GM12865 (cell line): ENCODE data around the gene RAB31.

Source experiments
- DNase-seq: peaks from one replicate; pipeline ENCODE4 v3.0.0; 2010; ENCODE audit warnings: low read depth
- H3K4me3 ChIP-seq: 2 replicates; pipeline ENCODE4 v1.5.1; 2011; ENCODE audit warnings: mild to moderate bottlenecking, low read depth, low read length, control low read depth
- CTCF ChIP-seq: IDR thresholded peaks from 2 replicates; pipeline ENCODE4 v1.5.1; 2011; ENCODE audit warnings: low read length, control low read depth, low read depth, inconsistent platforms; ENCODE audit not compliant: insufficient read depth; ENCODE audit errors: missing control alignments

RAB31 gene

GRCh38 chr18:9772847-9773677, 65.0 kb downstream of the RAB31 start:
- H3K4me3 ChIP-seq = no peak overlapping the region
- DNase-seq = no peak
- TF ChIP-seq CTCF = no peak

GRCh38 chr18:9774150-9774549, 66.0 kb downstream of the RAB31 start:
- no peak overlapping the region for H3K4me3 ChIP-seq
- DNase-seq = no peak
- TF ChIP-seq CTCF = no peak

DNA sequence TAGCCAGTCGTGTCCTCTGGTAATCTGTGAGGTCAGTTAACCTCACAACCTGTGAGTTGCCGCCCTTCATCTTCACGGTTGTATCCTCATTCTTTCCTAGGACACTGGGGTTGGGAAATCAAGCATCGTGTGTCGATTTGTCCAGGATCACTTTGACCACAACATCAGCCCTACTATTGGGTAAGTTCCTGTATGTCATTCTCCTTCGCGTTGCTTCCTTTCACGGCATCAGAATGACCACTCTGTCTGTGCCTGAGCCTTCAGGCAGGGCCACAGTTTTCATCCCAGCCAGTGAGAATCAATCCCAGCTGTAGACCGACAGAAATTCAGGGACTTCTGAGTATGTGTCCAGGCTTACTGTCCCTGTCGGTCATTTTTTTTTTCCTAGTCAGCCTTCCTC, 67.1 kb downstream of the RAB31 start:
- DNase-seq = no peak
- no peak for TF ChIP-seq CTCF
- no peak overlapping the region for H3K4me3 ChIP-seq

GRCh38 chr18:9779630-9780029, 71.5 kb downstream of the RAB31 start:
- H3K4me3 ChIP-seq = no peak overlapping the region
- no peak for DNase-seq
- no peak for TF ChIP-seq CTCF

DNA sequence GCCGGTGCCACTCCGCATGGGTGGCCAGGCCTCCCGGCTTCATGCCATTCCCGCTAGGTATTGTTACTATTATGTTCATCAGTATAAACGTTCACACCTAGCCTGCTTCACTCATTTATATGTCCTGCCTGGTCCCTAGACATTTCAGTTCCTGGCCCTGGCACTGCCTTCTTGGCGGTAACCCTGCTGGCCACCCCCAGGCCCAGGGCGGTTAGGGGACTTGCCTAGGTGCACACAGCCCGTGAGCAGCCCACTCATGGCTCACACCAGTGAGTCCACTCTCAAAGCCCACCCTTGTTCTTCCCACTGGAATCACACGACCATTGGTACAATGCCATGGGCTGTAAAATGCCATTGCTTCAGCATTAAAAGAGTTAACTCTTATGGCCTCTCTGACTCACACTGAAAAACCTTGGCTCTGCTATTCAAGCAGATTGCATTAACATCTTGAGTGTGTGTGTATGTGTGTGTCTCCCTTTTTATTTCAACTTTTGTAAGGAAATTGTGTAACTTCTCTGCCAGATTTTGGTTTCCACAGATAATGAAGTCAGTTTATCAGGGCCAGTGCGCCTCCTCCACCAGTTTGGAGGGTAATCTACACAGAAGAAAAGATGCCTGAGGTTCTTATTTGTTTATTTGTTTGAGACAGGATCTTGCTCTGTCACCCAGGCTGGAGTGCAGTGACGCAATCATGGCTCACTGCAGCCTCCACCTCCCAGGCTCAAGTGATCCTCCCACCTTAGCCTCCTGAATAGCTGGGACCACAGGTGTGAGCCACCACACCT, 74.2 kb downstream of the RAB31 start:
- H3K4me3 ChIP-seq = no peak overlapping the region
- DNase-seq = no peak
- TF ChIP-seq CTCF = no peak

DNA sequence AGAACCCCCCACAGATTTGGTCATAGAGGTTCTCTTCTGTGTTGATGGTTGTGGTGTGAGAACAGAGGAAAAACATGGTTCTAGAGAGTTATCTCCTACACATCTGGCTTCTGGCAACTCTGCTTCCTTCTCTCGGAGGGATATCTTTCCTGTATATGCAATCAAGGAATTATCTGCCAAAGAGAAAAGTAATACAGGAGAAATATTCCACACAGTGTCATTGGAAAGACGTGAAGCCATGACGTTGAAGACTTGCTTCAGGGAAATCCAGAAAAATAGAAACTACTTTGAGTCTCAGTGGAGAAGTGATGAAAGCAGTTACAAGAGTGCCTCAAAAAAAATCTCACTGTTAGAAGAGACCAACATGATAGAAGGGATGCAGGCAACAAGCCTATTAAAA, 78.5 kb downstream of the RAB31 start:
- DNase-seq = no peak
- TF ChIP-seq CTCF = no peak
- H3K4me3 ChIP-seq = no peak overlapping the region
